ENCODE measurements around the gene KIFC3.
A peak's percentile ranks its signal among the peaks of the same experiment; 100 is the strongest.
"Not testable (repeated sequence)": the region's sequence is repeated elsewhere in the genome, so short reads cannot be mapped to it uniquely, and the experiment has no call there.

KIFC3 gene

GRCh38 chr16:57837305-57838125 is 35.2 kb upstream of the KIFC3 start:
- H3K9ac ChIP-seq (ENCODE audit: low read depth, low read length) = no peak overlapping the region
- no peaks in the 10 kb centered on the region for H3K27me3 ChIP-seq (ENCODE audit: control insufficient read depth, insufficient read depth, low read length)
- H3K9me3 ChIP-seq (ENCODE audit: control insufficient read depth, insufficient read depth, low read length) = no peaks in the 10 kb centered on the region
- no peaks in the 10 kb centered on the region for H3K36me3 ChIP-seq (ENCODE audit: control insufficient read depth, insufficient read depth, low read length)
- H3K27ac ChIP-seq (ENCODE audit: low read depth, low read length) = no peak overlapping the region
- H3K4me1 ChIP-seq (ENCODE audit: control insufficient read depth, insufficient read depth, low read length) = peaks cover 19% of the 10 kb centered on the region
- H3K4me3 ChIP-seq (ENCODE audit: low read depth, low read length) = no peak overlapping the region

GRCh38 chr16:57835439-57835838 is 33.1 kb upstream of the KIFC3 start:
- H3K36me3 ChIP-seq (ENCODE audit: control insufficient read depth, insufficient read depth, low read length); H3K9me3 ChIP-seq (ENCODE audit: control insufficient read depth, insufficient read depth, low read length); H3K9ac ChIP-seq (ENCODE audit: low read depth, low read length); H3K27ac ChIP-seq (ENCODE audit: low read depth, low read length); H3K4me3 ChIP-seq (ENCODE audit: low read depth, low read length); H3K27me3 ChIP-seq (ENCODE audit: control insufficient read depth, insufficient read depth, low read length): not testable (repeated sequence)
- H3K4me1 ChIP-seq (ENCODE audit: control insufficient read depth, insufficient read depth, low read length) = peaks cover 16% of the 10 kb centered on the region

- Histone ChIP-seq H3K4me1 (ENCODE audit: control insufficient read depth, insufficient read depth, low read length) (peaks cover 16% of the 10 kb centered on the region), H3K36me3 (ENCODE audit: control insufficient read depth, insufficient read depth, low read length) (no peaks in the 10 kb centered on the region), H3K27ac (ENCODE audit: low read depth, low read length) (peak overlapping the region; percentile 78), H3K9ac (ENCODE audit: low read depth, low read length) (no peak overlapping the region), H3K9me3 (ENCODE audit: control insufficient read depth, insufficient read depth, low read length) (no peaks in the 10 kb centered on the region), H3K4me3 (ENCODE audit: low read depth, low read length) (no peak overlapping the region), H3K27me3 (ENCODE audit: control insufficient read depth, insufficient read depth, low read length) (no peaks in the 10 kb centered on the region)
These were observed 32.6 kb upstream of the KIFC3 start for GRCh38 chr16:57834936-57835335.

GRCh38 chr16:57830890-57831484 is 28.7 kb upstream of the KIFC3 start:
- H3K9me3 ChIP-seq (ENCODE audit: control insufficient read depth, insufficient read depth, low read length) = no peaks in the 10 kb centered on the region
- no peaks in the 10 kb centered on the region for H3K27me3 ChIP-seq (ENCODE audit: control insufficient read depth, insufficient read depth, low read length)
- no peak overlapping the region for H3K4me3 ChIP-seq (ENCODE audit: low read depth, low read length)
- H3K36me3 ChIP-seq (ENCODE audit: control insufficient read depth, insufficient read depth, low read length) = no peaks in the 10 kb centered on the region
- no peak overlapping the region for H3K9ac ChIP-seq (ENCODE audit: low read depth, low read length)
- peaks cover 3% of the 10 kb centered on the region; the same call in 1 of the 2 replicates for H3K4me1 ChIP-seq (ENCODE audit: control insufficient read depth, insufficient read depth, low read length)
- no peak overlapping the region for H3K27ac ChIP-seq (ENCODE audit: low read depth, low read length)

GRCh38 chr16:57829969-57830360 is 27.7 kb upstream of the KIFC3 start:
- Histone ChIP-seq H3K4me3 (ENCODE audit: low read depth, low read length) (no peak overlapping the region), H3K27ac (ENCODE audit: low read depth, low read length) (no peak overlapping the region), H3K9me3 (ENCODE audit: control insufficient read depth, insufficient read depth, low read length) (no peaks in the 10 kb centered on the region), H3K9ac (ENCODE audit: low read depth, low read length) (no peak overlapping the region), H3K27me3 (ENCODE audit: control insufficient read depth, insufficient read depth, low read length) (no peaks in the 10 kb centered on the region), H3K36me3 (ENCODE audit: control insufficient read depth, insufficient read depth, low read length) (no peaks in the 10 kb centered on the region), H3K4me1 (ENCODE audit: control insufficient read depth, insufficient read depth, low read length) (peaks cover 3% of the 10 kb centered on the region; the same call in 1 of the 2 replicates)

GRCh38 chr16:57828272-57829161 is 26.2 kb upstream of the KIFC3 start:
- Histone ChIP-seq H3K27ac (ENCODE audit: low read depth, low read length) (no peak overlapping the region), H3K9me3 (ENCODE audit: control insufficient read depth, insufficient read depth, low read length) (no peaks in the 10 kb centered on the region), H3K4me1 (ENCODE audit: control insufficient read depth, insufficient read depth, low read length) (no peaks in the 10 kb centered on the region), H3K27me3 (ENCODE audit: control insufficient read depth, insufficient read depth, low read length) (no peaks in the 10 kb centered on the region), H3K4me3 (ENCODE audit: low read depth, low read length) (no peak overlapping the region), H3K36me3 (ENCODE audit: control insufficient read depth, insufficient read depth, low read length) (no peaks in the 10 kb centered on the region), H3K9ac (ENCODE audit: low read depth, low read length) (no peak overlapping the region)

GRCh38 chr16:57826706-57827625 is 24.7 kb upstream of the KIFC3 start:
- H3K27me3 ChIP-seq (ENCODE audit: control insufficient read depth, insufficient read depth, low read length) = no peaks in the 10 kb centered on the region
- H3K9ac ChIP-seq (ENCODE audit: low read depth, low read length) = no peak overlapping the region
- no peaks in the 10 kb centered on the region for H3K4me1 ChIP-seq (ENCODE audit: control insufficient read depth, insufficient read depth, low read length)
- H3K9me3 ChIP-seq (ENCODE audit: control insufficient read depth, insufficient read depth, low read length) = no peaks in the 10 kb centered on the region
- no peak overlapping the region for H3K27ac ChIP-seq (ENCODE audit: low read depth, low read length)
- H3K36me3 ChIP-seq (ENCODE audit: control insufficient read depth, insufficient read depth, low read length) = no peaks in the 10 kb centered on the region
- H3K4me3 ChIP-seq (ENCODE audit: low read depth, low read length) = no peak overlapping the region

GRCh38 chr16:57826052-57826451 is 23.8 kb upstream of the KIFC3 start:
- Histone ChIP-seq H3K36me3 (ENCODE audit: control insufficient read depth, insufficient read depth, low read length) (no peaks in the 10 kb centered on the region), H3K27ac (ENCODE audit: low read depth, low read length) (no peak overlapping the region), H3K9me3 (ENCODE audit: control insufficient read depth, insufficient read depth, low read length) (no peaks in the 10 kb centered on the region), H3K9ac (ENCODE audit: low read depth, low read length) (no peak overlapping the region), H3K4me1 (ENCODE audit: control insufficient read depth, insufficient read depth, low read length) (no peaks in the 10 kb centered on the region), H3K27me3 (ENCODE audit: control insufficient read depth, insufficient read depth, low read length) (no peaks in the 10 kb centered on the region), H3K4me3 (ENCODE audit: low read depth, low read length) (no peak overlapping the region)

GRCh38 chr16:57825298-57826044 is 23.2 kb upstream of the KIFC3 start:
- Histone ChIP-seq H3K9me3 (ENCODE audit: control insufficient read depth, insufficient read depth, low read length) (no peaks in the 10 kb centered on the region), H3K27ac (ENCODE audit: low read depth, low read length) (no peak overlapping the region), H3K27me3 (ENCODE audit: control insufficient read depth, insufficient read depth, low read length) (no peaks in the 10 kb centered on the region), H3K4me1 (ENCODE audit: control insufficient read depth, insufficient read depth, low read length) (no peaks in the 10 kb centered on the region), H3K4me3 (ENCODE audit: low read depth, low read length) (no peak overlapping the region), H3K36me3 (ENCODE audit: control insufficient read depth, insufficient read depth, low read length) (no peaks in the 10 kb centered on the region), H3K9ac (ENCODE audit: low read depth, low read length) (no peak overlapping the region)

- Histone ChIP-seq H3K4me3 (ENCODE audit: low read depth, low read length) (no peak overlapping the region), H3K27me3 (ENCODE audit: control insufficient read depth, insufficient read depth, low read length) (no peaks in the 10 kb centered on the region), H3K36me3 (ENCODE audit: control insufficient read depth, insufficient read depth, low read length) (no peaks in the 10 kb centered on the region), H3K27ac (ENCODE audit: low read depth, low read length) (no peak overlapping the region), H3K4me1 (ENCODE audit: control insufficient read depth, insufficient read depth, low read length) (no peaks in the 10 kb centered on the region), H3K9me3 (ENCODE audit: control insufficient read depth, insufficient read depth, low read length) (no peaks in the 10 kb centered on the region), H3K9ac (ENCODE audit: low read depth, low read length) (no peak overlapping the region)
These were observed 22.6 kb upstream of the KIFC3 start for GRCh38 chr16:57824888-57825287.
